ENCODE measurements around the gene PHAX.
A peak's percentile ranks its signal among the peaks of the same experiment; 100 is the strongest.

Gene PHAX

GRCh38 chr5:126631920-126632319 lies 31.2 kb downstream of the PHAX start:
- no peak overlapping the region for H3K4me2 ChIP-seq (ENCODE audit: low read length)
- no peaks in the 10 kb centered on the region for H3K79me2 ChIP-seq (ENCODE audit: low read length)
- no peak for TF ChIP-seq EZH2phosphoT487 (IDR thresholded peaks at IDR 0.05; ENCODE audit: low read depth)
- TF ChIP-seq CTCF (IDR thresholded peaks at IDR 0.05; ENCODE audit: low read depth, low read length) = no peak
- no peak overlapping the region for H3K4me3 ChIP-seq (ENCODE audit: low read length)
- no peak overlapping the region for H3K27ac ChIP-seq (ENCODE audit: low read length)
- no peaks in the 10 kb centered on the region for H3K9me3 ChIP-seq (ENCODE audit: insufficient read depth, low read length)
- H4K20me1 ChIP-seq (ENCODE audit: insufficient read depth, low read length) = no peaks in the 10 kb centered on the region
- no peak overlapping the region for H3K9ac ChIP-seq (ENCODE audit: low read length)
- H3K27me3 ChIP-seq (ENCODE audit: low read depth, low read length) = no peaks in the 10 kb centered on the region
- H3K4me1 ChIP-seq (ENCODE audit: low read length) = peaks cover 3% of the 10 kb centered on the region
- H3K36me3 ChIP-seq (replicated peaks; ENCODE audit: low read depth, low read length) = no peaks in the 10 kb centered on the region
- no peak overlapping the region for H2AFZ ChIP-seq (ENCODE audit: low read depth, low read length)

GRCh38 chr5:126633552-126633951 lies 32.8 kb downstream of the PHAX start:
- no peak overlapping the region for H3K4me3 ChIP-seq (ENCODE audit: low read length)
- no peaks in the 10 kb centered on the region for H3K27me3 ChIP-seq (ENCODE audit: low read depth, low read length)
- TF ChIP-seq EZH2phosphoT487 (IDR thresholded peaks at IDR 0.05; ENCODE audit: low read depth) (no peak), CTCF (IDR thresholded peaks at IDR 0.05; ENCODE audit: low read depth, low read length) (no peak)
- H3K27ac ChIP-seq (ENCODE audit: low read length) = no peak overlapping the region
- H3K36me3 ChIP-seq (replicated peaks; ENCODE audit: low read depth, low read length) = no peaks in the 10 kb centered on the region
- peaks cover 8% of the 10 kb centered on the region for H3K4me1 ChIP-seq (ENCODE audit: low read length)
- H4K20me1 ChIP-seq (ENCODE audit: insufficient read depth, low read length) = no peaks in the 10 kb centered on the region
- H3K9me3 ChIP-seq (ENCODE audit: insufficient read depth, low read length) = no peaks in the 10 kb centered on the region
- no peak overlapping the region for H3K9ac ChIP-seq (ENCODE audit: low read length)
- H2AFZ ChIP-seq (ENCODE audit: low read depth, low read length) = no peak overlapping the region
- no peaks in the 10 kb centered on the region for H3K79me2 ChIP-seq (ENCODE audit: low read length)
- no peak overlapping the region for H3K4me2 ChIP-seq (ENCODE audit: low read length)

GRCh38 chr5:126635585-126635984 lies 34.8 kb downstream of the PHAX start:
- H3K4me2 ChIP-seq (ENCODE audit: low read length) = no peak overlapping the region
- no peaks in the 10 kb centered on the region for H3K9me3 ChIP-seq (ENCODE audit: insufficient read depth, low read length)
- no peaks in the 10 kb centered on the region for H3K36me3 ChIP-seq (replicated peaks; ENCODE audit: low read depth, low read length)
- H3K4me3 ChIP-seq (ENCODE audit: low read length) = no peak overlapping the region
- no peaks in the 10 kb centered on the region for H4K20me1 ChIP-seq (ENCODE audit: insufficient read depth, low read length)
- H3K79me2 ChIP-seq (ENCODE audit: low read length) = no peaks in the 10 kb centered on the region
- peaks cover 12% of the 10 kb centered on the region for H3K4me1 ChIP-seq (ENCODE audit: low read length)
- no peaks in the 10 kb centered on the region for H3K27me3 ChIP-seq (ENCODE audit: low read depth, low read length)
- H3K27ac ChIP-seq (ENCODE audit: low read length) = no peak overlapping the region
- no peak for TF ChIP-seq EZH2phosphoT487 (IDR thresholded peaks at IDR 0.05; ENCODE audit: low read depth)
- TF ChIP-seq CTCF (IDR thresholded peaks at IDR 0.05; ENCODE audit: low read depth, low read length) = no peak
- H2AFZ ChIP-seq (ENCODE audit: low read depth, low read length) = no peak overlapping the region
- H3K9ac ChIP-seq (ENCODE audit: low read length) = no peak overlapping the region

GRCh38 chr5:126636956-126637355 lies 36.2 kb downstream of the PHAX start:
- no peaks in the 10 kb centered on the region for H4K20me1 ChIP-seq (ENCODE audit: insufficient read depth, low read length)
- H3K27me3 ChIP-seq (ENCODE audit: low read depth, low read length) = no peaks in the 10 kb centered on the region
- TF ChIP-seq CTCF (IDR thresholded peaks at IDR 0.05; ENCODE audit: low read depth, low read length) = no peak
- no peak for TF ChIP-seq EZH2phosphoT487 (IDR thresholded peaks at IDR 0.05; ENCODE audit: low read depth)
- no peak overlapping the region; the same call in 1 of the 2 replicates for H3K27ac ChIP-seq (ENCODE audit: low read length)
- H3K36me3 ChIP-seq (replicated peaks; ENCODE audit: low read depth, low read length) = no peaks in the 10 kb centered on the region
- H2AFZ ChIP-seq (ENCODE audit: low read depth, low read length) = no peak overlapping the region
- H3K4me1 ChIP-seq (ENCODE audit: low read length) = peaks cover 26% of the 10 kb centered on the region
- H3K9me3 ChIP-seq (ENCODE audit: insufficient read depth, low read length) = no peaks in the 10 kb centered on the region
- no peak overlapping the region for H3K4me3 ChIP-seq (ENCODE audit: low read length)
- peak overlapping the region; percentile 24; the same call in 1 of the 2 replicates for H3K4me2 ChIP-seq (ENCODE audit: low read length)
- H3K79me2 ChIP-seq (ENCODE audit: low read length) = no peaks in the 10 kb centered on the region
- no peak overlapping the region for H3K9ac ChIP-seq (ENCODE audit: low read length)
